Fibroblast of mammary gland (primary cell): Measurements from ENCODE around the gene SLC22A7.
"Not testable (repeated sequence)": the region's sequence is repeated elsewhere in the genome, so short reads cannot be mapped to it uniquely, and the experiment has no call there.

Experiments used
- DNase-seq: peaks from one replicate; pipeline ENCODE4 v3.0.0-alpha.2; 2010; ENCODE audit warnings: low read depth
- H3K4me3 ChIP-seq: 2 replicates; pipeline ENCODE4 v1.5.1; 2011; ENCODE audit warnings: low read depth, mild to moderate bottlenecking, low read length, moderate library complexity; ENCODE audit not compliant: control insufficient read depth
- CTCF ChIP-seq: conservative IDR thresholded peaks from 2 replicates; pipeline ENCODE4 v1.5.1; 2011; ENCODE audit warnings: low read depth, low read length, inconsistent platforms; ENCODE audit not compliant: control insufficient read depth, insufficient read depth

The SLC22A7 gene

GRCh38 chr6:43338243-43338642 lies 40.2 kb downstream of the SLC22A7 start:
- no peak for DNase-seq
- H3K4me3 ChIP-seq: no peak overlapping the region
- TF ChIP-seq CTCF: no peak

GRCh38 chr6:43339168-43339567 lies 41.1 kb downstream of the SLC22A7 start:
- no peak for DNase-seq
- TF ChIP-seq CTCF: no peak
- no peak overlapping the region for H3K4me3 ChIP-seq

DNA sequence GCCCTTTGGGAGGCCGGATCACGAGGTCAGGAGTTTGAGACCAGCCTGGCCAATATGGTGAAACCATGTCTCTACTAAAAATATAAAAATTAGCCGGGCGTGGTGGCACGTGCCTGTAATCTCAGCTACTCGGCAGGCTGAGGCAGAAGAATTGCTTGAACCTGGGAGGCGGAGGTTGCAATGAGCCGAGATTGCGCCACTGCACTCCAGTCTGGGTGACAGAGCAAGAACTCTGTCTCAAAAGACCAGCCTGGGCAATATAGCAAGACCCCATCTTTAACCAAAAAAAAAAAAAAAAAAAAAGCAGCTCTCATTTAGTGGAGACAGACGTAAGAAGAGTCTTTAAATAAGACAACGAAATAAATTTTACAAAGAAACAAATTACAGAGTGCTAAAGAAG lies 48.2 kb downstream of the SLC22A7 start:
- not testable (repeated sequence) for H3K4me3 ChIP-seq, DNase-seq

DNA sequence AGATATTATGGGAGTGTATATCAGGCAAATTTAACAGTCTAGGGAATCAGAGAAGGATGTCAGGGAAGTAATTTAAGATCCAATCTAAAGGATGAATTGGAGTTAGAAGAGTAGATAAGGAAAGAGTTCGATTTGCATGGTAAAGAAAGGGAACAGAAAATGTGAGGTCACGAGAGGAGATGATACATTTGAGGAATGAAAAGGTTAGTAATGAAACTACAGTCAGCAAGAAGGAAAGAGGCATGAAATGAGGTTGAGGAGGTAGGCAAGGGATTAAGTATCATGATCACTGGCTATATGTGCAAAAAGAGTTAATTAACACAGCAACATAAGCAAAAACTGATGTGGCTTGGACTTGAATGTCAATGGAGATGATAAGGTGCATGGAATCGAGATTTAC lies 49.0 kb downstream of the SLC22A7 start:
- H3K4me3 ChIP-seq: no peak overlapping the region
- no peak for TF ChIP-seq CTCF
- no peak for DNase-seq

- no peak for TF ChIP-seq CTCF
- no peak for DNase-seq
- H3K4me3 ChIP-seq: no peak overlapping the region
Observed at GRCh38 chr6:43347444-43347843, 49.4 kb downstream of the SLC22A7 start.

- DNase-seq, H3K4me3 ChIP-seq: not testable (repeated sequence)
Observed at GRCh38 chr6:43351951-43352350, 53.9 kb downstream of the SLC22A7 start.
